ENCODE data around the gene CLDN9.

DNA sequence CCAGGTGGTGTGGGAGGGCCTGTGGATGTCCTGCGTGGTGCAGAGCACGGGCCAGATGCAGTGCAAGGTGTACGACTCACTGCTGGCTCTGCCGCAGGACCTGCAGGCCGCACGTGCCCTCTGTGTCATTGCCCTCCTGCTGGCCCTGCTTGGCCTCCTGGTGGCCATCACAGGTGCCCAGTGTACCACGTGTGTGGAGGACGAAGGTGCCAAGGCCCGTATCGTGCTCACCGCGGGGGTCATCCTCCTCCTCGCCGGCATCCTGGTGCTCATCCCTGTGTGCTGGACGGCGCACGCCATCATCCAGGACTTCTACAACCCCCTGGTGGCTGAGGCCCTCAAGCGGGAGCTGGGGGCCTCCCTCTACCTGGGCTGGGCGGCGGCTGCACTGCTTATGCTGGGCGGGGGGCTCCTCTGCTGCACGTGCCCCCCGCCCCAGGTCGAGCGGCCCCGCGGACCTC, 798 bp downstream of the CLDN9 start:
- TF ChIP-seq, protein P1, sequence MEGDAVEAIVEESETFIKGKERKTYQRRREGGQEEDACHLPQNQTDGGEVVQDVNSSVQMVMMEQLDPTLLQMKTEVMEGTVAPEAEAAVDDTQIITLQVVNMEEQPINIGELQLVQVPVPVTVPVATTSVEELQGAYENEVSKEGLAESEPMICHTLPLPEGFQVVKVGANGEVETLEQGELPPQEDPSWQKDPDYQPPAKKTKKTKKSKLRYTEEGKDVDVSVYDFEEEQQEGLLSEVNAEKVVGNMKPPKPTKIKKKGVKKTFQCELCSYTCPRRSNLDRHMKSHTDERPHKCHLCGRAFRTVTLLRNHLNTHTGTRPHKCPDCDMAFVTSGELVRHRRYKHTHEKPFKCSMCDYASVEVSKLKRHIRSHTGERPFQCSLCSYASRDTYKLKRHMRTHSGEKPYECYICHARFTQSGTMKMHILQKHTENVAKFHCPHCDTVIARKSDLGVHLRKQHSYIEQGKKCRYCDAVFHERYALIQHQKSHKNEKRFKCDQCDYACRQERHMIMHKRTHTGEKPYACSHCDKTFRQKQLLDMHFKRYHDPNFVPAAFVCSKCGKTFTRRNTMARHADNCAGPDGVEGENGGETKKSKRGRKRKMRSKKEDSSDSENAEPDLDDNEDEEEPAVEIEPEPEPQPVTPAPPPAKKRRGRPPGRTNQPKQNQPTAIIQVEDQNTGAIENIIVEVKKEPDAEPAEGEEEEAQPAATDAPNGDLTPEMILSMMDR (IDR thresholded peaks at IDR 0.05): no peak
- no peak for TF ChIP-seq POLR2A (IDR thresholded peaks at IDR 0.05)

Measured in esophagus squamous epithelium (tissue), 4 donors.